Esophagus squamous epithelium (tissue), 5 donors: ENCODE results near the gene CTSD. TPM values are rescaled to one million over a fixed set of nuclear protein-coding genes. Genes with fewer than 3 reads are reported as not detected.

ENCODE experiments used
- DNase-seq: peaks from one replicate; lab custom pipeline; 2025; lab: John Stamatoyannopoulos, UW
- H3K27ac ChIP-seq, 4 donors: fragments of 200-600 bp; sonication (generic); one replicate each; pipeline ENCODE4 v1.5.1; 2016 to 2019; ENCODE audit warnings: mild to moderate bottlenecking in 1 of 4
- H3K27me3 ChIP-seq, 4 donors: fragments of 200-600 bp; sonication (generic); 1 replicate in 3 of 4; 2 replicates in 1 of 4; pipeline versions ENCODE4 v1.5.1 to v1.6.0; 2017 to 2021; ENCODE audit warnings: antibody characterized with exemption in 1 of 4
- H3K36me3 ChIP-seq, 3 donors: fragments of 200-600 bp; sonication (generic); one replicate each; pipeline ENCODE4 v1.5.1; 2016 to 2019
- H3K4me1 ChIP-seq, 3 donors: fragments of 200-600 bp; sonication (generic); one replicate each; pipeline ENCODE4 v1.5.1; 2017 to 2019
- H3K4me3 ChIP-seq, 4 donors: fragments of 200-600 bp; sonication (generic); 1 replicate in 3 of 4; 2 replicates in 1 of 4; pipeline ENCODE4 v1.5.1; 2016 to 2019; ENCODE audit warnings: mild to moderate bottlenecking in 2 of 4, moderate library complexity in 1 of 4
- H3K9me3 ChIP-seq, 3 donors: fragments of 200-600 bp; sonication (generic); one replicate each; pipeline ENCODE4 v1.5.1; 2016 to 2019
- POLR2A ChIP-seq, 4 donors: fragments of 450-650 bp; IDR thresholded peaks; one replicate each; pipeline ENCODE4 v1.6.1; 2017; ENCODE audit warnings: antibody characterized with exemption in 4 of 4, mild to moderate bottlenecking in 4 of 4, moderate library complexity in 3 of 4
- WGBS, 2 donors: methylation state at CpG; one replicate each; pipeline ENCODE4 v1.1.5; 2018; 5-methylcytosine and 5-hydroxymethylcytosine counted together
- intact Hi-C: fragments of 100-400 bp; cut with DNase I; formaldehyde crosslinking; loops from one replicate; pipeline ENCODE4 v1.15.0; 2022
- total RNA-seq, 4 donors: library from RNA; depleted of rRNA; stranded (reverse); fragments of >200 nt; gene quantifications; one replicate each; pipeline ENCODE4 v1.1.0, GENCODE V29; 2016
- TF ChIP-seq, protein P1 (sequence below), 6 experiments: fragments of 450-650 bp in 4 of 6; fragments of 200-600 bp in 2 of 6; sonication (generic) in 2 of 6; IDR thresholded peaks; one replicate each; pipeline ENCODE4 v1.5.1; 2016 to 2019; ENCODE audit warnings: antibody characterized with exemption in 6 of 6, mild to moderate bottlenecking in 4 of 6, moderate library complexity in 4 of 6
- donor health status: DM: yes; HTN: yes; CAD: no.

CTSD gene
- total RNA-seq, 4 donors from 2014 or later: 369 to 649 (median 567) TPM

DNA sequence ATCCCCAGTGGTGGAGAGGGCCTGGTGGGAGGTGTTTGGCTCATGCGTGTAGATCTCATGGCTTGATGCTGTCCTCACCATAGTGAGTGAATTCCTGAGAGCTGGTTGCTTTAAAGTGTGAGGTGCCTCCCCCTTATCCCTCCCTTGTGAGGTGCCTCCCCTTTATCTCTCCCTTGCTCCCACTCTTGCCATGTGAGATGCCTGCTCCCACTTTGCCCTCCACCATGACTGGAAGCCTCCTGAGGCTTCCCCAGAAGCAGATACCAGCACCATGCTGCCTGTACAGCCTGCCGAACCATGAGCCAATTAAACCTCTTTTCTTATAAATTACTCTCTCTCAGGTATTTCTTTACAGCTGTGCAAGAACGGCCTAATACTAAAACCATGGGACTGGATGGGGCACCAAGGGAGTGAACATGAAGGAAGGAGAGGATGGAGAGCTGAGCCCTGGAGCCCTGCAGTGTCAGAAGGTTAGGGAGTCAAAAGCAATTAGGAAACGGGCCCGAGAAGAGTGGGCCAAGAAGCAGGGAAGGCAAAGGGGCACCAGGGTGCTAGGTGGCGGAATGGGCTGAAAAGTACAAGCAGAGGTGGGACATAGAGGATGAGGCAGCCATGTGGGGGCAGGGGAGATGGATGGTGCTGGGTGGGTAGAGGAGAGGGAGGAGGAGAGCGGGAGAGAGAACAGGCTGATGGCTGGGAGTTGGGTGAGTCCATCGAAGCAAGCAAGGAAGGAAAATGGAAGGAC lies 22.8 kb downstream of the CTSD start:
- TF ChIP-seq, protein P1, sequence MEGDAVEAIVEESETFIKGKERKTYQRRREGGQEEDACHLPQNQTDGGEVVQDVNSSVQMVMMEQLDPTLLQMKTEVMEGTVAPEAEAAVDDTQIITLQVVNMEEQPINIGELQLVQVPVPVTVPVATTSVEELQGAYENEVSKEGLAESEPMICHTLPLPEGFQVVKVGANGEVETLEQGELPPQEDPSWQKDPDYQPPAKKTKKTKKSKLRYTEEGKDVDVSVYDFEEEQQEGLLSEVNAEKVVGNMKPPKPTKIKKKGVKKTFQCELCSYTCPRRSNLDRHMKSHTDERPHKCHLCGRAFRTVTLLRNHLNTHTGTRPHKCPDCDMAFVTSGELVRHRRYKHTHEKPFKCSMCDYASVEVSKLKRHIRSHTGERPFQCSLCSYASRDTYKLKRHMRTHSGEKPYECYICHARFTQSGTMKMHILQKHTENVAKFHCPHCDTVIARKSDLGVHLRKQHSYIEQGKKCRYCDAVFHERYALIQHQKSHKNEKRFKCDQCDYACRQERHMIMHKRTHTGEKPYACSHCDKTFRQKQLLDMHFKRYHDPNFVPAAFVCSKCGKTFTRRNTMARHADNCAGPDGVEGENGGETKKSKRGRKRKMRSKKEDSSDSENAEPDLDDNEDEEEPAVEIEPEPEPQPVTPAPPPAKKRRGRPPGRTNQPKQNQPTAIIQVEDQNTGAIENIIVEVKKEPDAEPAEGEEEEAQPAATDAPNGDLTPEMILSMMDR (IDR thresholded peaks at IDR 0.05): no peak
- TF ChIP-seq POLR2A (IDR thresholded peaks at IDR 0.05): no peak
- no peaks in the 10 kb centered on the region for H3K36me3 ChIP-seq
- peaks cover 0 to 8% (median 0%) of the 10 kb centered on the region in 3 donors for H3K4me1 ChIP-seq
- intact Hi-C loops: no loop called here
- peaks cover 0 to 14% (median 13%) of the 10 kb centered on the region in 3 donors for H3K9me3 ChIP-seq
- H3K27ac ChIP-seq: no peak overlapping the region
- 81 to 86% methylated on average over 6 to 7 of the region's 8 CpGs for WGBS, 2 donors
- H3K27me3 ChIP-seq: peaks cover 0 to 64% (median 0%) of the 10 kb centered on the region in 4 donors
- H3K4me3 ChIP-seq: no peak overlapping the region
- DNase-seq: no peak

DNA sequence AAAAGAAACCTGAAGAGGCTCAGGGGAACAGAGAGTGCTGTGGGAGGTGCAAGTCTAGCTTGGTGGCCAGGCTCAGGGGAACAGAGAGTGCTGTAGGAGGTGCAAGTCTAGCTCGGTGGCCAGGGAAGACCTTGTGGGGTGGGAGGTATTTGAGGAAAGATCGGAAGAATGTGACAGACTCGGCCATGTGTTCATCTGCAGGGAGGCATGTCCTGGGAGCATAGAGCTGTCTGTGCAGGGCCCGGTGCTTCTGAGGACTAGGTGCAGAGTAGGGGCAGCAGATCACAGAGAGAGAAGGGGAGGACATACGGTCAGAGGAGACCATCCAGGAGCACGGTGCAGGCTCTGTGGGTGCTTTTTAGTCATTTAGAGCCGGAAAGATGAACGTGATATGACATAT lies 24.2 kb downstream of the CTSD start:
- H3K9me3 ChIP-seq: peaks cover 0 to 16% (median 14%) of the 10 kb centered on the region in 3 donors
- DNase-seq: no peak
- intact Hi-C loops: no loop called here
- TF ChIP-seq POLR2A (IDR thresholded peaks at IDR 0.05): no peak
- TF ChIP-seq, protein P1 (IDR thresholded peaks at IDR 0.05): no peak
- peaks cover 0 to 4% (median 0%) of the 10 kb centered on the region in 3 donors for H3K4me1 ChIP-seq
- H3K27ac ChIP-seq: no peak overlapping the region
- no peaks in the 10 kb centered on the region for H3K36me3 ChIP-seq
- peaks cover 0 to 78% (median 0%) of the 10 kb centered on the region in 4 donors for H3K27me3 ChIP-seq
- no peak overlapping the region for H3K4me3 ChIP-seq
- WGBS, 2 donors: 61 to 65% methylated on average over 8 of the region's 8 CpGs

DNA sequence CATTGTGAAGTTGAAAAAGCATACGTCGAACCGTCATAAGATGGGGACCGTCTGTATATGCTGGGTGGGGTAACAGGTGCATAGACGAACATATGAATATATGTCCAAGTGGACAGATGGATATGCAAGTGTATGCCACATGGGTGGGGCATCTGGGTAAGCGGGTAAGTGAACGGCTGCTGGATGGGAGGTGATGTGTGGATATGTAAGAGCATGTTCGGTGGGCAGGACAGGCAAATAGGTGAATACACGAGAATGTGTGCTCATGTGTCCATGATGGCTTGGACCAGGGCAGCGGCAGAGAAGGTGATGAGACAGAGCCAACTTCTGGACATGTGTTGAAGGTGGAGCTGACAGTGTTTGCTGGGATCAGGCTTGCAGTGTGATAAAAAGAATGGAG lies 25.3 kb downstream of the CTSD start:
- peaks cover 0 to 16% (median 14%) of the 10 kb centered on the region in 3 donors for H3K9me3 ChIP-seq
- peaks cover 0 to 90% (median 2%) of the 10 kb centered on the region in 4 donors for H3K27me3 ChIP-seq
- TF ChIP-seq, protein P1 (IDR thresholded peaks at IDR 0.05): no peak
- TF ChIP-seq POLR2A (IDR thresholded peaks at IDR 0.05): no peak
- WGBS, 2 donors: 83 to 89% methylated on average over 10 of the region's 10 CpGs
- DNase-seq: no peak
- H3K4me1 ChIP-seq: no peaks in the 10 kb centered on the region
- no peak overlapping the region for H3K4me3 ChIP-seq
- intact Hi-C loops: no loop called here
- no peak overlapping the region for H3K27ac ChIP-seq
- no peaks in the 10 kb centered on the region for H3K36me3 ChIP-seq

DNA sequence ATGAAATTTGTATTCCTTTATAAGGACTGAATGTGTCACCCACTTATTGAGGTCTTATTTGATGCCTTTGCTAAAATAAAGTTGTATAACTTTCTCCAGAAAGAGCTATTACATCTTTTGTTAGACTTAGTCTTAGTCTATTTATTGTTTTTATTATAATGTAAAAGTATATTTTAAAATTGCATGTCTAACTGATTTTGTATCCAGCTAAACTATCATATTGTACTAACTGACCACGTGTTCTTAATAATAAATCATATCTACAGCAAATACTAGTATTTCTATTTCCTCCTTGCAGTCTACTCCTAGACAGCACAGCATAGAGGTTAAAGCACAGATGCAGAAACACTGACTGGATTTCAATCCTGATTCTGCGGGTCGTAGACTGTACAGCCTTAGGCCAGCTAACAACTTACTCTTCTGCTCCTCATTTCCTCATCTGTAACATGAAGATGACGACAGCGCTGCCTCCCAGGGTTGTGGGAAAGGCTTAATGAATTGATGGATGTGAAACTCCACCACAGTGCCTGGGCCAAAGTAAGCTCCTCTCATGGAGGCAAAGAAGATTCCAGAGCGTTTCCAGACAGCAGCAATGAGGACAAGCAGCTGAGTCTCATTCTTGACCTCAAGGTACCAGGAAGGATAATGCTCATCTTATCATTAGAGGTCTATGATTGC lies 26.5 kb downstream of the CTSD start:
- TF ChIP-seq POLR2A (IDR thresholded peaks at IDR 0.05): no peak
- TF ChIP-seq, protein P1 (IDR thresholded peaks at IDR 0.05): no peak
- H3K4me3 ChIP-seq: no peak overlapping the region
- peaks cover 0 to 97% (median 2%) of the 10 kb centered on the region in 4 donors for H3K27me3 ChIP-seq
- H3K4me1 ChIP-seq: peaks cover 0 to 7% (median 0%) of the 10 kb centered on the region in 3 donors
- H3K9me3 ChIP-seq: peaks cover 0 to 16% (median 14%) of the 10 kb centered on the region in 3 donors
- no peak for DNase-seq
- no peak overlapping the region for H3K27ac ChIP-seq
- intact Hi-C loops: no loop called here
- WGBS, 2 donors: 75 to 82% methylated on average over 4 to 6 of the region's 6 CpGs
- no peaks in the 10 kb centered on the region for H3K36me3 ChIP-seq
